IMR-90 (cell line): Measurements from ENCODE around the gene LRRC8C. TPM values are rescaled to one million over a fixed set of nuclear protein-coding genes. Genes with fewer than 3 reads are reported as not detected.

ENCODE experiments used
- ATAC-seq: fragments of 200-7000 bp; cut with Tn5 transposase; 2 replicates; pipeline ENCODE4 v1.9.1; 2020; ENCODE audit warnings: low read depth, mild to moderate bottlenecking, moderate library complexity
- BruUV-seq: library from RNA; stranded (reverse); fragments of 400-500 nt; replicated peaks from 2 replicates; lab custom pipeline; 2021; lab: Mats Ljungman, UMichigan
- CTCF ChIA-PET: fragments of 300-600 bp; formaldehyde crosslinking; extraction: SDS; loops from one replicate; lab custom pipeline; 2021; ENCODE audit warnings: antibody characterized with exemption; lab: Yijun Ruan, JAX
- POLR2A ChIA-PET: fragments of 300-600 bp; sonication (Branson Sonifier 250); formaldehyde crosslinking; loops from one replicate; lab custom pipeline; 2022; ENCODE audit warnings: antibody characterized with exemption; ENCODE audit not compliant: unreplicated experiment; lab: Charles Lee
- DNase-seq: peaks from one replicate; pipeline ENCODE4 v3.0.0; 2013
- H2AFZ ChIP-seq: replicated peaks from 2 replicates; pipeline ENCODE3; 2013; ENCODE audit warnings: low read length, mild to moderate bottlenecking; ENCODE audit not compliant: poor library complexity
- H2AK5ac ChIP-seq: 2 replicates; pipeline ENCODE4 v1.6.1; 2013; ENCODE audit warnings: low read depth, low read length, inconsistent platforms
- H2AK9ac ChIP-seq: replicated peaks from 2 replicates; pipeline ENCODE3; 2013; ENCODE audit warnings: mild to moderate bottlenecking, low read depth, low read length, moderate library complexity; ENCODE audit not compliant: poor library complexity
- H2BK120ac ChIP-seq: 2 replicates; pipeline ENCODE4 v1.6.1; 2013; ENCODE audit warnings: low read depth, low read length, inconsistent platforms
- H2BK15ac ChIP-seq: 3 replicates; pipeline ENCODE4 v1.6.1; 2013; ENCODE audit warnings: low read depth, low read length, inconsistent platforms
- H2BK20ac ChIP-seq: 2 replicates; pipeline ENCODE4 v1.6.1; 2013; ENCODE audit warnings: low read depth, mild to moderate bottlenecking, inconsistent platforms, low read length, moderate library complexity
- H2BK5ac ChIP-seq: 2 replicates; pipeline ENCODE4 v1.6.1; 2013; ENCODE audit warnings: mild to moderate bottlenecking, low read depth, low read length, inconsistent platforms; ENCODE audit not compliant: poor library complexity, severe bottlenecking
- H3K14ac ChIP-seq: replicated peaks from 2 replicates; pipeline ENCODE4 v1.6.1; 2013; ENCODE audit warnings: low read depth, low read length, inconsistent platforms
- H3K18ac ChIP-seq: 2 replicates; pipeline ENCODE4 v1.6.1; 2013; ENCODE audit warnings: low read depth, low read length, control low read depth
- H3K23ac ChIP-seq: 2 replicates; pipeline ENCODE4 v1.6.1; 2013; ENCODE audit warnings: low read depth, low read length, inconsistent platforms
- H3K27ac ChIP-seq: 2 replicates; pipeline ENCODE4 v1.5.1; 2013; ENCODE audit warnings: mild to moderate bottlenecking, control low read depth, low read length; ENCODE audit not compliant: insufficient read depth
- H3K27me3 ChIP-seq: 2 replicates; pipeline ENCODE4 v1.6.1; 2013; ENCODE audit warnings: low read length; ENCODE audit not compliant: control insufficient read depth, insufficient read depth
- H3K36me3 ChIP-seq: 2 replicates; pipeline ENCODE4 v1.6.1; 2013; ENCODE audit warnings: low read length, mixed read lengths; ENCODE audit not compliant: control insufficient read depth, insufficient read depth
- H3K4ac ChIP-seq: 2 replicates; pipeline ENCODE4 v1.6.1; 2013; ENCODE audit warnings: low read depth, low read length, inconsistent platforms
- H3K4me1 ChIP-seq: 2 replicates; pipeline ENCODE4 v1.6.1; 2013; ENCODE audit warnings: low read length, mixed read lengths; ENCODE audit not compliant: control insufficient read depth, insufficient read depth
- H3K4me2 ChIP-seq: 2 replicates; pipeline ENCODE4 v1.6.1; 2013; ENCODE audit warnings: low read depth, mild to moderate bottlenecking, control low read depth, low read length, moderate library complexity
- H3K4me3 ChIP-seq: 2 replicates; pipeline ENCODE4 v1.5.1; 2013; ENCODE audit warnings: low read depth, mild to moderate bottlenecking, control low read depth, low read length, moderate library complexity; ENCODE audit not compliant: insufficient read depth
- H3K56ac ChIP-seq: 2 replicates; pipeline ENCODE4 v1.6.1; 2013; ENCODE audit warnings: low read length, inconsistent platforms; ENCODE audit not compliant: insufficient read depth; ENCODE audit errors: extremely low read depth
- H3K79me1 ChIP-seq, 2 experiments: 2 replicates each; pipeline ENCODE4 v1.6.1; 2013; ENCODE audit warnings: low read length in 2 of 2, inconsistent platforms in 1 of 2, low read depth in 1 of 2
- H3K9ac ChIP-seq: 2 replicates; pipeline ENCODE4 v1.6.1; 2013; ENCODE audit warnings: low read depth, low read length, control low read depth
- H3K9me1 ChIP-seq: 2 replicates; pipeline ENCODE4 v1.6.1; 2013; ENCODE audit warnings: low read length, inconsistent platforms; ENCODE audit not compliant: insufficient read depth
- H3K9me3 ChIP-seq: 2 replicates; pipeline ENCODE4 v1.6.1; 2013; ENCODE audit warnings: low read length; ENCODE audit not compliant: control insufficient read depth, insufficient read depth
- H4K20me1 ChIP-seq: 2 replicates; pipeline ENCODE4 v1.6.1; 2013; ENCODE audit warnings: low read length, inconsistent platforms; ENCODE audit not compliant: insufficient read depth
- H4K5ac ChIP-seq: 2 replicates; pipeline ENCODE4 v1.6.1; 2013; ENCODE audit warnings: mild to moderate bottlenecking, low read depth, low read length, control low read depth
- H4K8ac ChIP-seq, 2 experiments: 2 replicates each; pipeline ENCODE4 v1.6.1; 2013; ENCODE audit warnings: low read depth in 2 of 2, low read length in 2 of 2, control low read depth in 1 of 2, inconsistent platforms in 1 of 2
- H4K91ac ChIP-seq: 2 replicates; pipeline ENCODE4 v1.6.1; 2013; ENCODE audit warnings: low read depth, low read length, inconsistent platforms; ENCODE audit not compliant: insufficient read depth
- CEBPB ChIP-seq: IDR thresholded peaks from 2 replicates; pipeline ENCODE4 v1.6.1; 2012; ENCODE audit warnings: low read depth, low read length, improper control_type of control experiment
- ELK1 ChIP-seq: fragments of 150-350 bp; IDR thresholded peaks from 2 replicates; pipeline ENCODE4 v1.6.1; 2016; ENCODE audit warnings: low read depth, mild to moderate bottlenecking, low read length, moderate library complexity, borderline replicate concordance
- USF2 ChIP-seq: fragments of 150-350 bp; IDR thresholded peaks from 2 replicates; pipeline ENCODE4 v1.6.1; 2017; ENCODE audit warnings: mild to moderate bottlenecking, antibody characterized with exemption, low read length, low read depth
- WGBS, 2 experiments: methylation state at CpG; one replicate each; pipeline versions ENCODE4 v1.1.5 to v1.1.7; 2013; ENCODE audit warnings: missing lambda C conversion rate in 2 of 2; ENCODE audit not compliant: insufficient read length in 1 of 2; ENCODE audit errors: extremely low coverage in 2 of 2; 5-methylcytosine and 5-hydroxymethylcytosine counted together
- dilution Hi-C: fragments of 300-500 bp; cut with HindIII; formaldehyde crosslinking; loops from one replicate; pipeline ENCODE4 v1.14.3; 2018; ENCODE audit warnings: low sequenced_read_pairs; ENCODE audit not compliant: unreplicated experiment
- in situ Hi-C: fragments of 300-500 bp; cut with MboI; formaldehyde crosslinking; loops from 3 replicates; pipeline ENCODE4 v1.14.3; 2019; ENCODE audit warnings: low sequenced_read_pairs, inconsistent platforms, mixed read lengths
- intact Hi-C: fragments of 100-400 bp; cut with micrococcal nuclease; formaldehyde crosslinking; loops from 2 replicates; pipeline ENCODE4 v1.10.0; 2022
- polyA plus RNA-seq, 3 experiments: library from polyadenylated mRNA; depleted of rRNA; stranded (reverse); fragments of >200 nt; gene quantifications; 2 replicates each; pipeline ENCODE4 v1.2.3, GENCODE V29; 2012; ENCODE audit warnings: low replicate concordance in 1 of 3
- total RNA-seq: library from RNA; depleted of rRNA; stranded (reverse); fragments of >200 nt; gene quantifications from 2 replicates; pipeline ENCODE4 v1.2.3, GENCODE V29; 2012

The LRRC8C gene
- total and polyA plus RNA-seq, 2 of the 4 experiments (the other 2 are of a cell fraction): 6.5 to 12.9 TPM

DNA sequence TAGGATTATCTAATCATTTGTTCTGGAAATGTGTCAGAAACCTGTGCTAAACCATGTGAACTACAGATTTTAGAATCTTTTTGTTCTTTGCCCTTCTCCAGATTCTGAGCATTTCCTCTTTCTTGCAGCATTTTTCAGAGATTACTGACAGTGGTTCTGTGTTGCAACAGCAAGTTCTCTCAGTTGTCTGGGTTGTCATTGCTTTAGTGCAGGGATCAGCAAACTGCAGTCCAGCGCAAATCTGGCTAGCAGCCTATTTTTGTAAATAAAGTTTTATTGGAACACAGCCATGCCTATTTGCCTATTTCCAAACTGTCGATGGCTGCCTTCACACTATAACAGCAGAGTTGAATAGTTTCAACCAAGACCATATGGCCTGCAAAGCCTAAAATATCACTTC lies 121.6 kb downstream of the LRRC8C start:
- Histone ChIP-seq H4K5ac (no peak overlapping the region), H2BK120ac (no peak overlapping the region), H3K4me1 (peaks cover 10% of the 10 kb centered on the region), H3K4me2 (no peak overlapping the region; the same call in 1 of the 2 replicates), H3K14ac (no peak overlapping the region), H3K9ac (no peak overlapping the region), H2BK15ac (no peak overlapping the region), H4K91ac (no peak overlapping the region), H3K36me3 (no peaks in the 10 kb centered on the region), H3K56ac (no peak overlapping the region), H3K79me1 (no peaks in the 10 kb centered on the region), H2BK20ac (no peak overlapping the region), H2BK5ac (no peak overlapping the region), H3K4ac (no peak overlapping the region), H3K9me3 (no peaks in the 10 kb centered on the region), H3K27me3 (no peaks in the 10 kb centered on the region), H2AFZ (no peak overlapping the region), H3K4me3 (no peak overlapping the region), H3K18ac (no peak overlapping the region), H2AK9ac (no peak overlapping the region), H2AK5ac (no peak overlapping the region), H3K9me1 (peaks cover 3% of the 10 kb centered on the region; the same call in 1 of the 2 replicates), H3K23ac (no peak overlapping the region), H4K20me1 (no peaks in the 10 kb centered on the region), H3K27ac (no peak overlapping the region), H4K8ac (no peak overlapping the region)
- DNase-seq: peak; percentile 63
- ATAC-seq: peak; percentile 57; the same call in 1 of the 2 replicates
- intact Hi-C loops: no loop called here
- no CpG with 5 or more reads among the region's 2 CpGs for whole genome bisulfite sequencing, 2 experiments
- TF ChIP-seq ELK1 (no peak), CEBPB (peak; percentile 86), USF2 (no peak)
- no TSS peak for BruUV-seq
- in situ Hi-C loops: no loop called here
- ChIA-PET CTCF (no interaction called here), POLR2A (no interaction called here)
- dilution Hi-C loops: no loop called here
